ENCODE data around the gene PPP3CA.

- TF ChIP-seq, protein P1, sequence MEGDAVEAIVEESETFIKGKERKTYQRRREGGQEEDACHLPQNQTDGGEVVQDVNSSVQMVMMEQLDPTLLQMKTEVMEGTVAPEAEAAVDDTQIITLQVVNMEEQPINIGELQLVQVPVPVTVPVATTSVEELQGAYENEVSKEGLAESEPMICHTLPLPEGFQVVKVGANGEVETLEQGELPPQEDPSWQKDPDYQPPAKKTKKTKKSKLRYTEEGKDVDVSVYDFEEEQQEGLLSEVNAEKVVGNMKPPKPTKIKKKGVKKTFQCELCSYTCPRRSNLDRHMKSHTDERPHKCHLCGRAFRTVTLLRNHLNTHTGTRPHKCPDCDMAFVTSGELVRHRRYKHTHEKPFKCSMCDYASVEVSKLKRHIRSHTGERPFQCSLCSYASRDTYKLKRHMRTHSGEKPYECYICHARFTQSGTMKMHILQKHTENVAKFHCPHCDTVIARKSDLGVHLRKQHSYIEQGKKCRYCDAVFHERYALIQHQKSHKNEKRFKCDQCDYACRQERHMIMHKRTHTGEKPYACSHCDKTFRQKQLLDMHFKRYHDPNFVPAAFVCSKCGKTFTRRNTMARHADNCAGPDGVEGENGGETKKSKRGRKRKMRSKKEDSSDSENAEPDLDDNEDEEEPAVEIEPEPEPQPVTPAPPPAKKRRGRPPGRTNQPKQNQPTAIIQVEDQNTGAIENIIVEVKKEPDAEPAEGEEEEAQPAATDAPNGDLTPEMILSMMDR (IDR thresholded peaks at IDR 0.05): no peak
- no peak for TF ChIP-seq POLR2A (IDR thresholded peaks at IDR 0.05)
These were observed 122.7 kb downstream of the PPP3CA start for GRCh38 chr4:101224358-101225218.
